K562 (cell line): Measurements from ENCODE around the gene ZNF391. TPM values are rescaled to one million over a fixed set of nuclear protein-coding genes. Genes with fewer than 3 reads are reported as not detected.

ENCODE experiments used
- CBX5 ChIP-seq: IDR thresholded peaks from 2 replicates; pipeline ENCODE4 v1.6.1; 2014; ENCODE audit warnings: low read depth, borderline replicate concordance
- CEBPG ChIP-seq, 3 experiments: fragments of 200-800 bp in 1 of 3; sonication (Bioruptor generic) in 1 of 3; sonication (generic) in 1 of 3; formaldehyde crosslinking in 1 of 3; IDR thresholded peaks in 2 of 3; conservative IDR thresholded peaks in 1 of 3; 2 replicates each; pipeline versions ENCODE4 v1.6.1 to v1.8.0; 2016 to 2022; ENCODE audit warnings: missing compliant biosample characterization in 2 of 3, missing genetic modification characterization in 2 of 3, mild to moderate bottlenecking in 1 of 3, missing genetic modification reagents in 1 of 3
- EP300 ChIP-seq: IDR thresholded peaks from 2 replicates; pipeline ENCODE4 v1.6.1; 2012; ENCODE audit warnings: low read length, improper control_type of control experiment
- FOXJ2 ChIP-seq: fragments of 200-800 bp; sonication (Bioruptor generic); IDR thresholded peaks from 2 replicates; pipeline ENCODE4 v1.6.1; 2016; ENCODE audit warnings: missing genetic modification characterization, missing compliant biosample characterization
- FOXM1 ChIP-seq, 2 experiments: fragments of 450-650 bp in 1 of 2; sonication (generic) in 1 of 2; formaldehyde crosslinking in 1 of 2; IDR thresholded peaks; 2 replicates each; pipeline versions ENCODE4 v1.6.1 to v1.9.0; 2017 to 2022; ENCODE audit warnings: low read depth in 2 of 2, mild to moderate bottlenecking in 2 of 2, missing genetic modification reagents in 1 of 2, moderate library complexity in 1 of 2
- HOXB6 ChIP-seq: fragments of 250-450 bp; sonication (Bioruptor Pico); IDR thresholded peaks from 2 replicates; pipeline ENCODE4 v1.5.1; 2022; ENCODE audit warnings: mild to moderate bottlenecking, borderline replicate concordance
- JUND ChIP-seq, 2 experiments: IDR thresholded peaks; 2 replicates in 1 of 2; 3 replicates in 1 of 2; pipeline ENCODE4 v1.6.1; 2011; ENCODE audit warnings: borderline replicate concordance in 2 of 2, low read depth in 2 of 2, low read length in 2 of 2, improper control_type of control experiment in 1 of 2, missing biosample characterization in 1 of 2, missing genetic modification characterization in 1 of 2, missing genetic modification reagents in 1 of 2
- MAZ ChIP-seq, 2 experiments: fragments of 450-650 bp in 1 of 2; sonication (generic) in 1 of 2; formaldehyde crosslinking; IDR thresholded peaks in 1 of 2; conservative IDR thresholded peaks in 1 of 2; 2 replicates each; pipeline versions ENCODE4 v1.4.0 to v1.5.0; 2020; ENCODE audit warnings: mild to moderate bottlenecking in 1 of 2, missing genetic modification reagents in 1 of 2
- NBN ChIP-seq: fragments of 450-650 bp; IDR thresholded peaks from 2 replicates; pipeline ENCODE4 v1.6.1; 2016; ENCODE audit warnings: low read depth, mild to moderate bottlenecking
- NR2C2 ChIP-seq, 2 experiments: fragments of 200-800 bp in 1 of 2; sonication (Bioruptor generic) in 1 of 2; sonication (generic) in 1 of 2; formaldehyde crosslinking in 1 of 2; IDR thresholded peaks; 2 replicates each; pipeline versions ENCODE4 v1.6.1 to v1.8.0; 2016 to 2022; ENCODE audit warnings: mild to moderate bottlenecking in 1 of 2, missing compliant biosample characterization in 1 of 2, missing genetic modification characterization in 1 of 2, missing genetic modification reagents in 1 of 2
- STAT5B ChIP-seq: fragments of 250-450 bp; sonication (Bioruptor Pico); IDR thresholded peaks from 2 replicates; pipeline ENCODE4 v1.8.0; 2021; ENCODE audit warnings: mild to moderate bottlenecking, inconsistent platforms
- TRIM28 ChIP-seq: fragments of 450-650 bp; IDR thresholded peaks from 2 replicates; pipeline ENCODE4 v1.6.1; 2017
- ZNF766 ChIP-seq: fragments of 200-800 bp; sonication (Bioruptor generic); conservative IDR thresholded peaks from 2 replicates; pipeline ENCODE4 v1.6.1; 2016; ENCODE audit warnings: missing genetic modification characterization, missing compliant biosample characterization
- polyA plus RNA-seq, 8 experiments: library from polyadenylated mRNA; depleted of rRNA in 4 of 8; stranded (reverse) in 5 of 8; unstranded in 3 of 8; fragments of >200 nt; fragmentation: Nextera tagmentation in 2 of 8; fragmentation: Illumina TruSeq in 1 of 8; extraction: Ambion mirVana in 2 of 8; extraction: Trizol in 1 of 8; gene quantifications; 2 replicates each; pipeline versions ENCODE4 v1.2.1 to v1.2.3, GENCODE V29; 2011 to 2014; ENCODE audit warnings: inconsistent platforms in 1 of 8, missing spikeins in 1 of 8
- total RNA-seq, 7 experiments: library from RNA; depleted of rRNA in 6 of 7; stranded (reverse); fragments of >200 nt in 6 of 7; fragmentation: Illumina TruSeq in 2 of 7; extraction: Trizol in 2 of 7; gene quantifications; 2 replicates each; pipeline versions ENCODE4 v1.2.1 to v1.2.3, GENCODE V29; 2011 to 2021; ENCODE audit warnings: low replicate concordance in 1 of 7
- TF ChIP-seq, protein P1 (sequence below): fragments of 200-800 bp; sonication (Bioruptor generic); IDR thresholded peaks from 2 replicates; pipeline ENCODE4 v1.6.1; 2017; ENCODE audit warnings: missing genetic modification characterization, missing compliant biosample characterization
- TF ChIP-seq, protein P2 (sequence below): fragments of 450-650 bp; IDR thresholded peaks from 2 replicates; pipeline ENCODE4 v1.6.1; 2017; ENCODE audit warnings: antibody characterized with exemption, mild to moderate bottlenecking
- TF ChIP-seq, protein P3 (sequence below), 3 experiments: IDR thresholded peaks in 2 of 3; conservative IDR thresholded peaks in 1 of 3; 2 replicates each; pipeline ENCODE4 v1.5.1; 2011 to 2012; ENCODE audit warnings: low read length in 3 of 3, mild to moderate bottlenecking in 3 of 3, control low read depth in 2 of 3, improper control_type of control experiment in 1 of 3, inconsistent platforms in 1 of 3, low read depth in 1 of 3, mixed read lengths in 1 of 3, moderate library complexity in 1 of 3; ENCODE audit not compliant: insufficient read depth in 2 of 3

ZNF391 gene
- total and polyA plus RNA-seq, 9 of the 15 experiments (the other 6 are each of a cell fraction or from before 2014, with no cell fraction given): 2.3 to 10.1 (median 5.8) TPM

DNA sequence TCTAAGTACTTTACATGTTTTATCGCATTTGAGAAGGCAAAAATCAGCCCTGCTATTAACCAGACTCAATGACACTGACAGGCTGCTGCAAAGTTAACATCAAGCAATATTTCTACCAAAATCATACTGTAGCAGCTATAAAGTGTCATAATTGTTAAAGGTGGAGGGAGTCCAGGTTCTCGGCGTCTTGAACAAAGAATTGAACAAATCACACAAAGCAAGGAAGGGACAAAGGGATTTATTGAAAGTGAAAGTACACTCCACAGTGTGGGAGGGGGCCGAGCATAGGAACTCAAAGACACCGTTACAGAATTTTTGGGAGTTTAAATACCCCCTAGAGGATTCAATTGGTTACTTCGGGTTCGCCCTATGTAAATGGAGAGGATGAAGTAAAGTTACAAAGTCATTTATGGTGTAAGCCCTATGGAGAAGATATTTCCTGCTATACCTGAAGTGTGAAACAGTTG lies 12.9 kb upstream of the ZNF391 start (continued):
- TF ChIP-seq, protein P1, sequence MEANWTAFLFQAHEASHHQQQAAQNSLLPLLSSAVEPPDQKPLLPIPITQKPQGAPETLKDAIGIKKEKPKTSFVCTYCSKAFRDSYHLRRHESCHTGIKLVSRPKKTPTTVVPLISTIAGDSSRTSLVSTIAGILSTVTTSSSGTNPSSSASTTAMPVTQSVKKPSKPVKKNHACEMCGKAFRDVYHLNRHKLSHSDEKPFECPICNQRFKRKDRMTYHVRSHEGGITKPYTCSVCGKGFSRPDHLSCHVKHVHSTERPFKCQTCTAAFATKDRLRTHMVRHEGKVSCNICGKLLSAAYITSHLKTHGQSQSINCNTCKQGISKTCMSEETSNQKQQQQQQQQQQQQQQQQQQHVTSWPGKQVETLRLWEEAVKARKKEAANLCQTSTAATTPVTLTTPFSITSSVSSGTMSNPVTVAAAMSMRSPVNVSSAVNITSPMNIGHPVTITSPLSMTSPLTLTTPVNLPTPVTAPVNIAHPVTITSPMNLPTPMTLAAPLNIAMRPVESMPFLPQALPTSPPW (CRISPR knock-in tag): peak; percentile 18; the same call in 1 of the 2 replicates
- TF ChIP-seq, protein P2, sequence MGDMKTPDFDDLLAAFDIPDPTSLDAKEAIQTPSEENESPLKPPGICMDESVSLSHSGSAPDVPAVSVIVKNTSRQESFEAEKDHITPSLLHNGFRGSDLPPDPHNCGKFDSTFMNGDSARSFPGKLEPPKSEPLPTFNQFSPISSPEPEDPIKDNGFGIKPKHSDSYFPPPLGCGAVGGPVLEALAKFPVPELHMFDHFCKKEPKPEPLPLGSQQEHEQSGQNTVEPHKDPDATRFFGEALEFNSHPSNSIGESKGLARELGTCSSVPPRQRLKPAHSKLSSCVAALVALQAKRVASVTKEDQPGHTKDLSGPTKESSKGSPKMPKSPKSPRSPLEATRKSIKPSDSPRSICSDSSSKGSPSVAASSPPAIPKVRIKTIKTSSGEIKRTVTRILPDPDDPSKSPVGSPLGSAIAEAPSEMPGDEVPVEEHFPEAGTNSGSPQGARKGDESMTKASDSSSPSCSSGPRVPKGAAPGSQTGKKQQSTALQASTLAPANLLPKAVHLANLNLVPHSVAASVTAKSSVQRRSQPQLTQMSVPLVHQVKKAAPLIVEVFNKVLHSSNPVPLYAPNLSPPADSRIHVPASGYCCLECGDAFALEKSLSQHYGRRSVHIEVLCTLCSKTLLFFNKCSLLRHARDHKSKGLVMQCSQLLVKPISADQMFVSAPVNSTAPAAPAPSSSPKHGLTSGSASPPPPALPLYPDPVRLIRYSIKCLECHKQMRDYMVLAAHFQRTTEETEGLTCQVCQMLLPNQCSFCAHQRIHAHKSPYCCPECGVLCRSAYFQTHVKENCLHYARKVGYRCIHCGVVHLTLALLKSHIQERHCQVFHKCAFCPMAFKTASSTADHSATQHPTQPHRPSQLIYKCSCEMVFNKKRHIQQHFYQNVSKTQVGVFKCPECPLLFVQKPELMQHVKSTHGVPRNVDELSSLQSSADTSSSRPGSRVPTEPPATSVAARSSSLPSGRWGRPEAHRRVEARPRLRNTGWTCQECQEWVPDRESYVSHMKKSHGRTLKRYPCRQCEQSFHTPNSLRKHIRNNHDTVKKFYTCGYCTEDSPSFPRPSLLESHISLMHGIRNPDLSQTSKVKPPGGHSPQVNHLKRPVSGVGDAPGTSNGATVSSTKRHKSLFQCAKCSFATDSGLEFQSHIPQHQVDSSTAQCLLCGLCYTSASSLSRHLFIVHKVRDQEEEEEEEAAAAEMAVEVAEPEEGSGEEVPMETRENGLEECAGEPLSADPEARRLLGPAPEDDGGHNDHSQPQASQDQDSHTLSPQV: peak; percentile 31; the same call in 1 of the 2 replicates
- TF ChIP-seq JUND (IDR thresholded peaks at IDR 0.05; ENCODE audit: borderline replicate concordance, low read depth, low read length): 0 out of 2 replicates have a peak, but pooled peaks have one; percentile 2
- no peak for TF ChIP-seq JUND (tag; IDR thresholded peaks at IDR 0.05; ENCODE audit: borderline replicate concordance, low read depth, low read length)
- TF ChIP-seq NBN: peak; percentile 17
- TF ChIP-seq, protein P3, sequence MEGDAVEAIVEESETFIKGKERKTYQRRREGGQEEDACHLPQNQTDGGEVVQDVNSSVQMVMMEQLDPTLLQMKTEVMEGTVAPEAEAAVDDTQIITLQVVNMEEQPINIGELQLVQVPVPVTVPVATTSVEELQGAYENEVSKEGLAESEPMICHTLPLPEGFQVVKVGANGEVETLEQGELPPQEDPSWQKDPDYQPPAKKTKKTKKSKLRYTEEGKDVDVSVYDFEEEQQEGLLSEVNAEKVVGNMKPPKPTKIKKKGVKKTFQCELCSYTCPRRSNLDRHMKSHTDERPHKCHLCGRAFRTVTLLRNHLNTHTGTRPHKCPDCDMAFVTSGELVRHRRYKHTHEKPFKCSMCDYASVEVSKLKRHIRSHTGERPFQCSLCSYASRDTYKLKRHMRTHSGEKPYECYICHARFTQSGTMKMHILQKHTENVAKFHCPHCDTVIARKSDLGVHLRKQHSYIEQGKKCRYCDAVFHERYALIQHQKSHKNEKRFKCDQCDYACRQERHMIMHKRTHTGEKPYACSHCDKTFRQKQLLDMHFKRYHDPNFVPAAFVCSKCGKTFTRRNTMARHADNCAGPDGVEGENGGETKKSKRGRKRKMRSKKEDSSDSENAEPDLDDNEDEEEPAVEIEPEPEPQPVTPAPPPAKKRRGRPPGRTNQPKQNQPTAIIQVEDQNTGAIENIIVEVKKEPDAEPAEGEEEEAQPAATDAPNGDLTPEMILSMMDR (IDR thresholded peaks at IDR 0.05 in 2 of 3, conservative IDR thresholded peaks at IDR 0.05 in 1 of 3; ENCODE audit: insufficient read depth in 2 of 3, low read depth in 1 of 3, low read length in 3 of 3): peak; percentile 35 to 56 (median 49); a peak in 4 of 6 replicates
- TF ChIP-seq FOXJ2 (tag): peak; percentile 24; the same call in 1 of the 2 replicates
- no peak for TF ChIP-seq CEBPG (CRISPR knock-in tag; IDR thresholded peaks at IDR 0.05)
- 0 out of 4 replicates have a peak, but pooled peaks of 1 of the 2 experiments have one; percentile 26 for TF ChIP-seq CEBPG (tag; conservative IDR thresholded peaks at IDR 0.05 in 1 of 2, IDR thresholded peaks at IDR 0.05 in 1 of 2)
- peak; percentile 75; the same call in 1 of the 2 replicates for TF ChIP-seq ZNF766 (CRISPR knock-in tag)
- TF ChIP-seq EP300: peak; percentile 25; the same call in 1 of the 2 replicates
- TF ChIP-seq CBX5: 0 out of 2 replicates have a peak, but pooled peaks have one; percentile 19
- no peak for TF ChIP-seq NR2C2 (CRISPR knock-in tag; IDR thresholded peaks at IDR 0.05)
- peak; percentile 26; the same call in 1 of the 2 replicates for TF ChIP-seq NR2C2 (tag; IDR thresholded peaks at IDR 0.05)
- TF ChIP-seq MAZ (CRISPR knock-in tag; conservative IDR thresholded peaks at IDR 0.05 in 1 of 2, IDR thresholded peaks at IDR 0.05 in 1 of 2): peak in 1 of 2 experiments; percentile 56; a peak in 2 of 4 replicates
- TF ChIP-seq FOXM1 (IDR thresholded peaks at IDR 0.05; ENCODE audit: low read depth): peak; percentile 69
- TF ChIP-seq FOXM1 (CRISPR knock-in tag; IDR thresholded peaks at IDR 0.05; ENCODE audit: low read depth): no peak
- TF ChIP-seq STAT5B (CRISPR knock-in tag): no peak
- 0 out of 2 replicates have a peak, but pooled peaks have one; percentile 48 for TF ChIP-seq HOXB6 (CRISPR knock-in tag)
- TF ChIP-seq TRIM28: peak; percentile 14; the same call in 1 of the 2 replicates
